Activated CD8-positive, alpha-beta memory T cell treated with anti-CD3 and anti-CD28 coated beads for 4 hours (primary cell): Measurements from ENCODE around the gene CFB.
"Not testable (repeated sequence)": the region's sequence is repeated elsewhere in the genome, so short reads cannot be mapped to it uniquely, and the experiment has no call there.

Experiments used
- DNase-seq, 2 donors: peaks; one replicate each; pipeline ENCODE4 v3.0.0-alpha.2; 2020; ENCODE audit warnings: low read depth in 2 of 2

CFB gene

DNA sequence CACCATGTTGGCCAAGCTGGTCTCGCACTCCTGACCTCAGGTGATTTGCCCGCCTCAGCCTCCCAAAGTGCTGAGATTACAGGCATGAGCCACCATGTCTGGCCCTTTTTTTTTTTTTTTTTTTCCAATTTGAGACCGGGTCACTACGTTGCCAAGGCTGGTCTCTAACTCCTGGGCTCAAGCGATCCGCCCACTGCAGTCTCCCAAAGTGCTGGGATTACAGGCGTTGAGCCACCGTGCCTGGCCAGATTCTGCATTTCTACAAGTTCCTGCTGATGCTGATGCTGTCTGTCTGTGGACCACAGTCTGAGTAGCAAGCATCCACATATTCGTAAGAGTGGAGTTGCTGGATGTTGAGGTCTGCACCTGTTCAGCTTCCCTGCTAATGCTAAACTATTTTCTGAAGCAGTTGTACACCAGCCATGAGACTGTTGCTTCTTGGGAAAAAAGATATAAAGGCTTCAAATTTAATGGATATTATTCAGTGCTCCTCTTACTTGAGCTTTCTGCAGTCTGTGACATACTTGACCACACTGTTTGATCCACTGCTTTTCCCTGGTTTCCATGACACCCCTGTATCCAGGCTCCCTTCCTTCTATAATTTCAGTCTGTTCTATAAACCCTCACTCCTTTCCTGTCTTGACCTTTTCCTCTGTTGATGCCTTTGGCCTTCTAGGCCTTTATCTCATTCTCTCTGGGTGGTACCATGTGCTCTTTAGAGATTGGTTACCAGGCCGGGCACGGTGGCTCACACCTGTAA is 33.9 kb upstream of the CFB start:
- no peak for DNase-seq

DNA sequence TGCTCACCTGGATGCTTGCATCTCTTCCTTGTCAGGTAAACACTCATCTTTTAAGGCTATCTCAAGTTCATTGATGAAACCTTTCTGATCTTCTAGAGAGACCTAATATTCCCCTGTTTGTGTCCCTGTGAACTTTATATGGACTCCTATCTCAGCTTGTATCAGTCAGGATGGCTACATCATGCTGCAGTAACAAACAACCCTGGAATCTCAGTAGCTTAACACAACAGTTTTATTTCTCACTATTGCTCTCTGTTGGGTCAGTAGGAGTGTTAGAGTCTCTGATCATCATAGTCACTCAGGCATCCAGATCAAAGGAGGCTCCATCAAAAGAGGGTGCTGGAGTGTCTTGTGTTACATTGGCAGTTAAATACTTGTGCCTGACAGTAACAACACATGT is 30.5 kb upstream of the CFB start:
- DNase-seq: no peak

DNA sequence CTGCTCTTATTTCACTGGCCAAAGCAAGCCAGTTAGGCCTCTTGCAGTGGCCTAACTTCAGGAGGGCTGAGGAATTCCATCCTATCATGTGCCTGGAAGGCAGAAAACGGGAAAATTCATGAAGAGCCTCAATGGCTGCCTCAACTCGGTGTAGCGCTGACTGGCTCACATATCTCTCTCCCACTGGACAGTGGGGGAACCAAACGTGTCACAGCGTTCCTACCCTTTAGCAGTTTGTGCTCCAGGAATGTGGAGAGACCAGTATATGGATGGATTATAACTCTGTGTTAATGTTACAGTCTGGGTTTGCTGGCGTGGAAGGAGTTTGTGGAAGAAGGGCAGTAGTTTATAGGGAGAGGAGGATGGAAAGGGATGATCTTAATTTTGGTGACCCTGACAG is 30.1 kb upstream of the CFB start:
- DNase-seq: no peak

DNA sequence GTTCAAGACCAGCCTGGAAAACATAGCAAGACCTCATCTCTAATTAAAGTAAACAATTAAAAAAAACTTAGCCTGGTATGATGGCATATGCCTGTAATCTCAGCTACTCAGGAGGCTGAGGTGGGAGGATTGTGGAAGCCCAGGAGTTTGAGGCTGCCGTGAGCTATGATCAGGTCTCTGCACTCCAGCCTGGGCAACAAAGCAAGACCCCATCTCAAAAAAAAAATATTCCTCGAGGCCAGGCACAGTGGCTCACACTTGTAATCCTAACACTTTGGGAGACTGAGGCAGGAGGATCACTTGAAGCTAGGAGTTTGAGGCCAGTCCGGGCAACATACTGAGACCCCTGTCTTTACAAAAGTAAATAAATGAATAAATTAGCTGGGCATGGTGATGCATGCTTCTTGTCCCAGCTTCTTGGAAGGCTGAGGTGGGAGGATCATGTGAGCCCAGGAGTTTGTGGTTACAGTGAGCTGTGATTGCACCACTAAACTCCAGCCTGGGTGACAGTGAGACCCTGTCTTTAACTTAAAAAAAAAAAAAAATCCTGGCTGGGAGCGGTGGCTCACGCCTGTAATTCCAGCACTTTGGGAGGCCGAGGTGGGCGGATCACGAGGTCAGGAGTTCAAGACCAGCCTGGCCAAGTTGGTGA is 27.7 kb upstream of the CFB start:
- no peak for DNase-seq

DNA sequence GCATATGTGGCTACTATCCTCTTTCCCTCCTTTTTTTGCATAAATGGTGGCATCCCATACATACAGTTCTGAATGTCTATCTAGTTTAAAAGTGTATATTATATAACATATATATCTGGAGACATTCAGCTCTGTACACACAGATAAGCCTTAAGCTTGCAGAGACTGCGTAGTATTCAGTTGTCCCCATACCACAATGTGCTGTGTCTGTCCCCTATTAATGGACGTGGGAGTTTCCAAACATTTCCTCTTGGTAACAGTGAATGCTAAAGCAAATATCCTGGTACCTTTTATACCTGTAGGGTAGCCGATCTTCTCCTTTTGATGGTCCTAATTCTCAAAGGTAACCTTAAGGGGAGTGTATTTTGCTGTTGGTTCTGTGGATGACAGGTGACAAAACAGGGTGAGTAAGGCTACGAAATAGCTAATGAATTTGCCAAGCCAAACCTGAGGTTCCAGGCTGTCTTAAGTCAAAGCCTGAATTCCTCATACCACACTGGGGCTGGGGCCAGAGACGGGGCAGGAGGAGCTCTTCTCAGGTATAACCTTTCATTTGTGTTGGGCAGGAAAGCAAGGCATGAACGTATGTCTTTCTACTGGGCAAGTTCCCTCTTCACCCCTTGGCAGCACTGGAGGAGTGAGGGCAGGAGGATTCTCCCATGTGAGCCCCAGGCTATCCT is 26.1 kb upstream of the CFB start:
- DNase-seq: no peak

DNA sequence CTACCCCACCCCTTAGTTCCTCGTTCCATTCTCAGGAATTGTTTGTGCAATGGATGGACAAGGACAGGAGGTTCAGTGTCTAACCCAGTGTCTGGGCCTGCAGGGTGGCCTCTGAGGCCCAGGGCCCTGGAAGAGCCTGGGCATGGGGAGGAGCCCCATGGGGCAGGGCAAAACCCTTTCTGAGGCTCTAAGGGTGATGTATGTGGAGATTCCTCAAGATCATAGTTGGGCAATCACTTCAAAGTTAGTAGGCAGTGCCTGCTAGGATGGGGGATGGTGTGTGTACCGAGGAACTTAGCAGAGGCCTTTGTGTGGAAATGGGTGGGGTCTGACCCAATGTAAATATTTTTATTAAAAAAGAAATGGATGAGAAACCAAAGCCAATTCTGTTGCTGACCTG is 25.1 kb upstream of the CFB start:
- DNase-seq: no peak

DNA sequence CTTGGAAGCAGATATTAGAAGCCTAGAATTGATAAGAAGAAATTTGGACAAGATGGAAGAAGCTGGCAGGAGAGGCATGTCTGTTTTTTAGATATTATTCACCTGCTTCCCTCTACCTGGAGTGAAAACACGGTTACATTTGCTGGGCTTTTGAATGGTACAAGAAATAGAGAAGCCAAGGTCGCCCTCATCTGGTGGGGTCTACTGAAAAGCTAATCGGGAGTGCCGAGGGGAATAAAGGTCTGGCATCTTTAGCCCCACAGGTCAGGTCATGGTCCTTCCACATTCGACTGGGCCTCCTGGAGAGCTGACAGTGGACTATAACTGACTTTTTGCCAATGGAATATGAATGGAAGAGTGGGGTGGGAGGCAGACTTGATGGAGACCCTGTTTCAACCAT is 23.0 kb upstream of the CFB start:
- no peak for DNase-seq

DNA sequence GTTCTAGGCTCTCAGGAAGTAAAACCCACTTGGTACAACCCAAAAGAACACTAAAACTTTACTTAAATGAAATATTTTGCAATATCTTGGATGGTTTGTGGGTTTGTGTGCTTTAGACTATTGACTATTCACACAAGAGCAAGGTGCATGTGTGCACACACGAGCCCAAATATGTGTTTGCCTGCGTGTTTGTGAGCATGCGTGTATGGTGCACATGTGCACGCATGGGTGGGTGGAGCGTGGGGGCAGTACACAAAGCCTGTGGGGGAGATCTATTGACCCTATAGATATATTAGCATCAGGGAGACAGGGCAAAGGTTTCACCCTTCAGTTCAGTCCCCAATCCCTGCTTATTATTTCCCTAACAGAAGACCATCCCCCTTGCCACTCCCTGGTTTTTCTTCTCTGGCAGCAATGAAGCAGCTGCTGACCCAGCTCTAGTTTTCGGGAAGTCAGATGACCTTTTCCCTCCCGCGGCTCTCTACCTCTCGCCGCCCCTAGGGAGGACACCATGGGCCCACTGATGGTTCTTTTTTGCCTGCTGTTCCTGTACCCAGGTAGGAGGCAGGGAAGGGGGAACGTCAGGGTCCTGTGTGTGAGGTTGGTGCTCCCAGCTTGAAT is 18.5 kb upstream of the CFB start, which contains the start of gene C2:
TSS of gene C2 (plus strand) at position 476 of the 621 bp plus-strand sequence. CDS start at position 512, 36 bp downstream.
- DNase-seq: no peak

DNA sequence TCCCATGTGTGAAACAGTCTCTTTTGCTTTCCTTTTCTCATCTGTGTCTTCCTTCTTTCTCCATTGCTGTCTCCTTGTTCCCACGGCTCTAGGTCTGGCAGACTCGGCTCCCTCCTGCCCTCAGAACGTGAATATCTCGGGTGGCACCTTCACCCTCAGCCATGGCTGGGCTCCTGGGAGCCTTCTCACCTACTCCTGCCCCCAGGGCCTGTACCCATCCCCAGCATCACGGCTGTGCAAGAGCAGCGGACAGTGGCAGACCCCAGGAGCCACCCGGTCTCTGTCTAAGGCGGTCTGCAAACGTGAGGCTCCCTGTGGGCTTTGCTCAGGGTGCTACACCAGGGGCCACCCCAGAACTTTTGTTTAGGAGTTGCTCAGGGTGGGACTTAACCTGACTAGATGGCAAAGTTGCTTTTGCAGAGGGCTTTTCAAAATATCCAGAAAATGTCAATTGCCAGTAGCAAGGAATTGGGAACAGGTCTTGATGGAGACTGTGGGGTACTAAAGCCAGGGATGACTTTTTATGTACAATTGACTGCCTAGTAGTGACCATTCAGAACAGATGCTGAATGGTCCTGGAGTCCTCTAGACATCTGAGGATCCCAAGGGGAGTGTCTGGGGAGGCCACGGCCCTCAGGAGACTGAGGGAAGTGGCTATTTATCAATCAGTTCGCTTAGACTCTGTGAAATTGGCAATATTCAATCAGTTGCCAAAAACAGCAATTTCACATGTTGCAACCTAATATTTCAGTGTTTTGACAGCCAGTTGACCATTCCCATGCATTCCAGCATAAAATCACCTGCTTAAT is 17.8 kb upstream of the CFB start:
- DNase-seq: no peak

DNA sequence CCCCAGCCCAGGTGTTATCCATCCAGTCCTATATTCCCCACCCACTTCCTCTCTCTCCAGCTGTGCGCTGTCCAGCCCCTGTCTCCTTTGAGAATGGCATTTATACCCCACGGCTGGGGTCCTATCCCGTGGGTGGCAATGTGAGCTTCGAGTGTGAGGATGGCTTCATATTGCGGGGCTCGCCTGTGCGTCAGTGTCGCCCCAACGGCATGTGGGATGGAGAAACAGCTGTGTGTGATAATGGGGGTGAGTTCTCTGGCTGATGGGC is 17.3 kb upstream of the CFB start:
- DNase-seq: no peak

DNA sequence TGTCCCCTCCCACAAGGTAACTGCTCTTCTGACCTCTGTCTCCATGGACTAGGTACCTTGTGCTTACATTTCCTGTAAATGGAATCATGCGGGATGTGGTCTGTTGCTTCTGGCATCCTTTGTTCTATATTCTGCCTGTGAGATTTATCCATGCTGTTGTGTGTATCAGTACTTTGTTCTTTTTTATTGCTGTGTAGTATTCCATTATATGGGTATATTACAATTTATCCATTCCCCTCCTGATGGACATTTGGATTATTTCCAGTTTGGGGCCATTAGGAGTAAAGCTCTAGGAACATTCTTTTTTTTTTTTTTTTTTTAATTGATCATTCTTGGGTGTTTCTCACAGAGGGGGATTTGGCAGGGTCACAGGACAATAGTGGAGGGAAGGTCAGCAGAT is 14.9 kb upstream of the CFB start:
- no peak for DNase-seq

DNA sequence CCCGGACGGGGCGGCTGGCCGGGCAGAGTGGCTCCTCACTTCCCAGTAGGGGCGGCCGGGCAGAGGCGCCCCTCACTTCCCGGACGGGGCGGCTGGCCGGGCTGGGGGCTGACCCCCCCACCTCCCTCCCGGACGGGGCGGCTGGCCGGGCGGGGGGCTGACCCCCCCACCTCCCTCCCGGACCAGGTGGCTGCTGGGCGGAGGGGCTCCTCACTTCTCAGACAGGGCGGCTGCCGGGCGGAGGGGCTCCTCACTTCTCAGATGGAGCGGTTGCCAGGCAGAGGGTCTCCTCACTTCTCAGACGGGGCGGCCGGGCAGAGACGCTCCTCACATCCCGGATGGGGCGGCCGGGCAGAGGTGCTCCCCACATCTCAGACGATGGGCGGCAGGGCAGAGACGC is 13.8 kb upstream of the CFB start:
- not testable (repeated sequence) for DNase-seq

DNA sequence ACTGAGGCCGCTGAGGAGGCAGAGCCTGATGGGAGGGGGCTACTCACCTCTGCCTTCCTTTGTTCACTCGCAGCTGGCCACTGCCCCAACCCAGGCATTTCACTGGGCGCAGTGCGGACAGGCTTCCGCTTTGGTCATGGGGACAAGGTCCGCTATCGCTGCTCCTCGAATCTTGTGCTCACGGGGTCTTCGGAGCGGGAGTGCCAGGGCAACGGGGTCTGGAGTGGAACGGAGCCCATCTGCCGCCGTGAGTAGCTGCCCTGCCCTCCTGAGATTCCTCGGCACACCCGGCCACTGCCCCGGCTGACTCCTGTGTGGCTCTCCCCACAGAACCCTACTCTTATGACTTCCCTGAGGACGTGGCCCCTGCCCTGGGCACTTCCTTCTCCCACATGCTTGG is 12.4 kb upstream of the CFB start:
- no peak for DNase-seq

DNA sequence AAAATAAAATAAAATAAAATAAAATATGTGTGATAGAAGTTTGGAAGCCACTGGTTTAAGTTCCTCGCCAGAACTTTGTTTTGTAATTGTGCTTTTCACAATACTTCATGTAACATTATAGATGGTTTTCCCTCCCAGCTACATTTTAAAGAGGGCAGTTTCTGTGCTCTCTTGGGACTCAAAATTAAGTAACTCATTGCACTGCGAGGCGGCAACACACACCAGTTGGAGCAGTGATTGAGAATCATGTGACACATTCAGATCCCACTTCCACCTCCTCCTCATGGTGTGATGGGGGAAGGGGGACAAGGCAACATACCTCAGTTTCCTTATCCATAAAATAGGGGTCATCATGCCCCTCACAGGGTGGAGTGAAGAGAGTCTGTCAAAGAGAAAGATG is 10.9 kb upstream of the CFB start:
- DNase-seq: no peak

DNA sequence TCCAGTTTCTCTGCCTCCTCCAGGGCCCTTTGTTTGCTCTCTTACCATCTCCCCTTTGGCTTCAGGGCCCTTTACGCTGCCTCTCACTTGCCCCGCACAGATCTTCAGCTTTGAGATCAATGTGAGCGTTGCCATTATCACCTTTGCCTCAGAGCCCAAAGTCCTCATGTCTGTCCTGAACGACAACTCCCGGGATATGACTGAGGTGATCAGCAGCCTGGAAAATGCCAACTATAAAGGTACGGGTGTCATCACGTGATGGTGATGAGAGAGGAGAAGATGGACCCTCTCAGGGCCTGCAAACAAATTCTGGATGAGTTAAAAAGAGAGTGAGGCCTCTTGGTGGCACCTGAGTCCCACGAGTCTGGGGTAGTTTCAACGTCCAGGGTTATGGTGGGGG is 10.1 kb upstream of the CFB start:
- no peak for DNase-seq

DNA sequence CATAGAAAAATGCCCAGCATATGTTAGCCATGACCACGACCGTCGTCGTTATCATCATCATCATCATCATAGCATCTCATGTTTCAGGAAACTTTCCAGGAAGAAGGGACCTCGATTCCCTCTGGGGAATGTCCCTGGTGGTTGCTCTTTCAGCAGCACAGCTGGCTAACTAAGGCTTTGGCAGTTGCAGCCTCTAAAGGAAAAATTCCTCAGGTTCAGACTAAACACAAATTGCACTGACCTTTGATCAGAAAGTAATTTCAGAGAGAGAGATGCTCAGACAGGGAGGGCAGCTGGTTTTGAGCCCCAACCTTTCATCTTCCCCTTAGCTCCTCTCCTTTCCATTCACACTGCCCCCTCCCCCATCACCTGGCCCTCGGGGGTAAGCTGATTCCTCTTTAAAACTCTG is 5.6 kb upstream of the CFB start:
- DNase-seq: no peak

DNA sequence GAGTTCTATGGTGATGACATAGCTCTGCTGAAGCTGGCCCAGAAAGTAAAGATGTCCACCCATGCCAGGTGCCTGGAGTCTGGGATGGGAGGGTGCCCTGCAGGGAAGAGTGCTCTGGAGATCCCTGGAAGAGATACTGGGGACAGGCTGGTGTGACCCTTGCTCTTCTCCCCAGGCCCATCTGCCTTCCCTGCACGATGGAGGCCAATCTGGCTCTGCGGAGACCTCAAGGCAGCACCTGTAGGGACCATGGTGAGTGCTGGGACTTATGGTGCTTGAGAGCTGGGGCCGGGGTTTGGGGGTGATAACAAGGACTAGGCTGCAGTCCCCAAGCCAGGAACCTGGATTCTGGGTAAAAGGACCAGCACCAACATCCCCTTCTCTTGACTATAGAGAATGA is 2.2 kb upstream of the CFB start:
- no peak for DNase-seq

DNA sequence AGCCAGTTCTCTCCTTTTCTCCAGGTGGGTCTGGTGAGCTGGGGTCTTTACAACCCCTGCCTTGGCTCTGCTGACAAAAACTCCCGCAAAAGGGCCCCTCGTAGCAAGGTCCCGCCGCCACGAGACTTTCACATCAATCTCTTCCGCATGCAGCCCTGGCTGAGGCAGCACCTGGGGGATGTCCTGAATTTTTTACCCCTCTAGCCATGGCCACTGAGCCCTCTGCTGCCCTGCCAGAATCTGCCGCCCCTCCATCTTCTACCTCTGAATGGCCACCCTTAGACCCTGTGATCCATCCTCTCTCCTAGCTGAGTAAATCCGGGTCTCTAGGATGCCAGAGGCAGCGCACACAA is 765 bp upstream of the CFB start:
- DNase-seq: no peak

DNA sequence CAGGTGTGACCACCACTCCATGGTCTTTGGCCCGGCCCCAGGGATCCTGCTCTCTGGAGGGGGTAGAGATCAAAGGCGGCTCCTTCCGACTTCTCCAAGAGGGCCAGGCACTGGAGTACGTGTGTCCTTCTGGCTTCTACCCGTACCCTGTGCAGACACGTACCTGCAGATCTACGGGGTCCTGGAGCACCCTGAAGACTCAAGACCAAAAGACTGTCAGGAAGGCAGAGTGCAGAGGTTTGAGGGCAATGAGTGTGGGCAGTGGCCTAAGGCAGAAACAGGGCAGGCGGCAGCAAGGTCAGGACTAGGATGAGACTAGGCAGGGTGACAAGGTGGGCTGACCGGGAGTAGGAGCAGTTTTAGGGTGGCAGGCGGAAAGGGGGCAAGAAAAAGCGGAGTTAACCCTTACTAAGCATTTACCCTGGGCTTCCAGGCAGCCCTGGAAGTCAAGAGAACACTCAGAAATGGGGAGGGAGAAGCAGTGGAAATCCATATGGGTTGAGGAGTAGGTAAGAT is 533 bp downstream of the CFB start:
- DNase-seq: no peak

DNA sequence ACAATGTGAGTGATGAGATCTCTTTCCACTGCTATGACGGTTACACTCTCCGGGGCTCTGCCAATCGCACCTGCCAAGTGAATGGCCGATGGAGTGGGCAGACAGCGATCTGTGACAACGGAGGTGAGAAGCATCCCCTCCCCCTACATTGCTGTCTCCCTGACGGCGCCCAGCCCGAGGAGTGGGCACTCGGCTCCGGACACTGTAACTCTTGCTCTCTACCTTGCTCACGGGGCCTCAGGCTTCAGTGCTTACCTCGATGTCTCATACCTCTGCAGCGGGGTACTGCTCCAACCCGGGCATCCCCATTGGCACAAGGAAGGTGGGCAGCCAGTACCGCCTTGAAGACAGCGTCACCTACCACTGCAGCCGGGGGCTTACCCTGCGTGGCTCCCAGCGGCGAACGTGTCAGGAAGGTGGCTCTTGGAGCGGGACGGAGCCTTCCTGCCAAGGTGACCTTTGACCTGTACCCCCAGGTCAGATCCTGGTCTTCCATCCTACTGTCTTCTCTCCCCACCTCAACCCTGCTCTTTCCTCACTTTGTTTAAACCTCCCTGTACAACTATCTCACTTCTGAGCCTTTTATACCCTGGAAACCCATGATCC is 1.3 kb downstream of the CFB start:
- DNase-seq: no peak

DNA sequence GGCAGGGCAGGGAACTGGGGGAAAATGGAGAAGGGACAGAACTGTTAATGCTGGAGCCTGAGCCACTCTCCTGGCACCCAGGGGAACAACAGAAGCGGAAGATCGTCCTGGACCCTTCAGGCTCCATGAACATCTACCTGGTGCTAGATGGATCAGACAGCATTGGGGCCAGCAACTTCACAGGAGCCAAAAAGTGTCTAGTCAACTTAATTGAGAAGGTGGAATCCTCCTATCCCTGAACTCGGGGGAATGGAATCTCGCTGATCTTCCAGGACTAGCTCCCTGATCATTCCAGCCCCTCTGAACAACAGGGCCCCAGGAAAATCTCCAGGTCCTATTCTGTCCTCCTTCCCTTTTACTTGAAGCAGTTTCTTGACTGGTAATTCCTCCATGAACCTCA is 2.0 kb downstream of the CFB start:
- DNase-seq: no peak

DNA sequence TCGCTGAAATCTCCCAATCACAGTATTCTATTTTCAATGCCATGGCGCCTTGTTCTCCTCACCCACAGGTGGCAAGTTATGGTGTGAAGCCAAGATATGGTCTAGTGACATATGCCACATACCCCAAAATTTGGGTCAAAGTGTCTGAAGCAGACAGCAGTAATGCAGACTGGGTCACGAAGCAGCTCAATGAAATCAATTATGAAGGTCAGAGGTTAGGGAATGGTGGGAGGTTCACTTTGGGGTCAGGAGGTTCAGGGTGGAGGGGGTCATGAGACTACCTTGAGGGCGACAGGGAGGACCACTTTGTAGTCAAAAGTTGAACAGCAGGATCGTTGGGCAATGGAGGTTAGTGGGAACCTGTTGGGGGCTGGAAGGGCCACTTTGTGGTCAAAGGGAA is 2.4 kb downstream of the CFB start:
- DNase-seq: no peak
